GM23248 (cell line): ENCODE results near the gene HMGB2.

Experiments
- EZH2 ChIP-seq: fragments of 200-600 bp; sonication (generic); IDR thresholded peaks from 2 replicates; pipeline ENCODE4 v1.6.1; 2018; ENCODE audit warnings: antibody characterized with exemption, mild to moderate bottlenecking; ENCODE audit not compliant: insufficient read depth, poor library complexity, severe bottlenecking
- EZH2phosphoT487 ChIP-seq: fragments of 200-600 bp; sonication (generic); IDR thresholded peaks from 2 replicates; pipeline ENCODE4 v1.6.1; 2018; ENCODE audit warnings: antibody characterized with exemption, moderate library complexity, mild to moderate bottlenecking, low read depth; ENCODE audit not compliant: insufficient read depth

DNA sequence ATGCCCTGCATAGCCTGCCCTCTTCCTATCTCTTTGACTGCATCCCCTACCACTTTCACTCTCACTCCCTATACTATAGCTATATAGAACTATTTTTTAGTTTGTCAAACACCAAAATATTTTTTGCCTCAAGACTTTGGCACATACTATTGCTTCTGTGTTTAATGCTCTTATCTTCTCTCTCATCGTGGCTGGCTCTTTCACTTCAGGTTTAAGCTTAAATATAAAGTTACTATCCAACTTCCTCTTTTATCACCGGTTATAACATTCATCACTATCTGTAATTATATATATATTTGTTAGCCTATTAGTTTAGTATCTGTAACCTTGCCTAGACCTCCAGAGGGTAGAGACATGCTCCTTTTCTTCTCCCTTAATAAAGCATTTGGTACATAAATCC, 11.5 kb upstream of the HMGB2 start:
- TF ChIP-seq EZH2 (no peak), EZH2phosphoT487 (no peak)
